ENCODE data around the gene APOA5.
"Not testable (repeated sequence)": the region's sequence is repeated elsewhere in the genome, so short reads cannot be mapped to it uniquely, and the experiment has no call there.

APOA5 gene

DNA sequence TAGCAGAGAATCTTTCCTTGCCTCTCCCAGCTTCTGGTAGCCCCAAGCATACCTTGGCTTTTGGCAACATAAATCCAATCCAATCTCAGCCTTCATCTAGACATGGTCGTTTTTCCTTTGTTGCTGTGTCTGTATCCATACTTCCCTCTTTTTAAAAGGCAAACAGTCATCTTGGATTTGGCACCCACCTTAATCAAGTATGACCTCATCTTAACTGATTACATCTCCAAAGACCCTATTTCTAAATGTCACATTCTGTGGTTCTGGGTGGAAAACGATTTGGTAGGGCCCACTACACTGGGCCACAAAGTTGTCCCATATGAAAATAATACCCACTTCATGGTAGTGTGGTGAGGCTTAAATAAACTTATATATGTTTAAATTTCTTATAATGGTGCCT, 19.7 kb downstream of the APOA5 start:
- Histone ChIP-seq H3K4me3 (ENCODE audit: low read depth, low read length) (peak overlapping the region; percentile 94), H3K36me3 (peaks cover 37% of the 10 kb centered on the region), H3K27ac (peak overlapping the region; percentile 98), H3K27me3 (ENCODE audit: insufficient read depth, low read depth, severe bottlenecking) (no peaks in the 10 kb centered on the region), H3K9me3 (ENCODE audit: severe bottlenecking) (no peaks in the 10 kb centered on the region)
- TF ChIP-seq, protein P1, sequence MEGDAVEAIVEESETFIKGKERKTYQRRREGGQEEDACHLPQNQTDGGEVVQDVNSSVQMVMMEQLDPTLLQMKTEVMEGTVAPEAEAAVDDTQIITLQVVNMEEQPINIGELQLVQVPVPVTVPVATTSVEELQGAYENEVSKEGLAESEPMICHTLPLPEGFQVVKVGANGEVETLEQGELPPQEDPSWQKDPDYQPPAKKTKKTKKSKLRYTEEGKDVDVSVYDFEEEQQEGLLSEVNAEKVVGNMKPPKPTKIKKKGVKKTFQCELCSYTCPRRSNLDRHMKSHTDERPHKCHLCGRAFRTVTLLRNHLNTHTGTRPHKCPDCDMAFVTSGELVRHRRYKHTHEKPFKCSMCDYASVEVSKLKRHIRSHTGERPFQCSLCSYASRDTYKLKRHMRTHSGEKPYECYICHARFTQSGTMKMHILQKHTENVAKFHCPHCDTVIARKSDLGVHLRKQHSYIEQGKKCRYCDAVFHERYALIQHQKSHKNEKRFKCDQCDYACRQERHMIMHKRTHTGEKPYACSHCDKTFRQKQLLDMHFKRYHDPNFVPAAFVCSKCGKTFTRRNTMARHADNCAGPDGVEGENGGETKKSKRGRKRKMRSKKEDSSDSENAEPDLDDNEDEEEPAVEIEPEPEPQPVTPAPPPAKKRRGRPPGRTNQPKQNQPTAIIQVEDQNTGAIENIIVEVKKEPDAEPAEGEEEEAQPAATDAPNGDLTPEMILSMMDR (IDR thresholded peaks at IDR 0.05; ENCODE audit: low read depth, low read length) = no peak
- DNase-seq = no peak

DNA sequence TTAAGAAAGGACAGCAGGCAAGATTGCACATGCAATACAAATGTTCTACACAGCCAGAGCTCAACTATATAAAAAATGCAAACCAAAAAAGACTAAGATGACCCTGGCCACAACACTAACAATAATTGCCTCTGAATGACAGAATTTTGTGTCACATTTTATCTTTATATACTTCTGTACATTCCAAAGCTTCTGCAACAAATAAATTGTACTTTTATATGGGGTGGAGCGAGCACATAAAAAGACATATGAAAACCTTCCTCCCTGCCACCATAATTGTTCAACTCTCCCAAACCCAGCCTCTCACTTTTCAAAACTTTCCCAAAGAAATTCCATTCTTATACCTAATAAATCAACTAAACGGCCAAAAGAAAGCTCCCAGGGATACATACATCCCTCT, 29.5 kb downstream of the APOA5 start:
- TF ChIP-seq, protein P1 (IDR thresholded peaks at IDR 0.05; ENCODE audit: low read depth, low read length) = no peak
- Histone ChIP-seq H3K4me3 (ENCODE audit: low read depth, low read length) (no peak overlapping the region), H3K27me3 (ENCODE audit: insufficient read depth, low read depth, severe bottlenecking) (no peaks in the 10 kb centered on the region), H3K36me3 (peaks cover 90% of the 10 kb centered on the region), H3K27ac (no peak overlapping the region), H3K9me3 (ENCODE audit: severe bottlenecking) (no peaks in the 10 kb centered on the region)
- no peak for DNase-seq

DNA sequence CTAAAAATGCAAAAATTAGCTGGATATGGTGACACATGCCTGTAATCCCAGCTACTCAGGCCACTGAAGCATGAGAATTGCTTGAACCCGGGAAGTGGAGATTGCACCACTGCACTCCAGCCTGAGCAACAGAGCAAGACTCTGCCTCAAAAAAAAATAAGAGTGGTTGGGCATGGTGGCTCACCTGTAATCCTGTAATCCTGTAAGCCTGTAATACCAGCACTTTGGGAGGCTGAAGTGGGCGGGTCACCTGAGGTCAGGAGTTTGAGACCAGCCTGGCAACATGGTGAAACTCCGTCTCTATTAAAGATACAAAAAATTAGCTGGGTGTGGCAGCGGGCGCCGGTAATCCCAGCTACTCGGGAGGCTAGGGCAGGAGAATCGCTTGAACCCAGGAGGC, 35.6 kb downstream of the APOA5 start:
- not testable (repeated sequence) for H3K9me3 ChIP-seq (ENCODE audit: severe bottlenecking); H3K27me3 ChIP-seq (ENCODE audit: insufficient read depth, low read depth, severe bottlenecking); H3K27ac ChIP-seq; H3K4me3 ChIP-seq (ENCODE audit: low read depth, low read length)
- H3K36me3 ChIP-seq = peaks cover 88% of the 10 kb centered on the region
- DNase-seq = peak; percentile 67

DNA sequence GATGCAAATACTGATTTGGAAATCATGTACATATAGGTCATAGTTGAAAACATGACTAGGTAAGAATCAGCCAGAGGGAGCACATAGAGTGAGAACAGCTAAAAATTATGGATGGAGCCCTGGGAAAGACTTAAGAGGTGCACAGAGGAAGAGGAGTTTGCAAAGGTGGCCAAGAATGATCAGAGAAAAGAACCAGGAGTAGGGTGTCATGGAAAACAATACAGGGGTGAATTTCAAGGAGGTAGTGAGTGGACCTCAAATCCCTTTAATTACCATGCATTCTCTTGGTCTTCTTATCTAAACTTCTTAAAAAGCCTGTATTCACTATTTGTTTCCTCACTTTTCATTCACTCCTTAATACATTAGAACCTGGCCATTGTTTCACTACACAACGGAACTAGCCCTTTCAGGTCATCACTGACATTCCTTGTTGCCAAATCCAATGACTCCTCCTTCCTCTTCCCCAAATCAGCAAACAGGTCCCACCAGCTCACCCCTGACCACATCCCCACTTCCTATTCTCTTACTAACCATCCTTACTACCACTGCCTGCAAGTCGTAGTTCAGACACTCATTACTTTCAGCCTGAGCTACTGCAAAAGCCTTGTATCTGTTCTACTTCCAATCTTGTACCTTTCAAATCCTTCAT, 41.5 kb downstream of the APOA5 start:
- DNase-seq = no peak
- H3K27ac ChIP-seq = no peak overlapping the region
- no peak overlapping the region for H3K4me3 ChIP-seq (ENCODE audit: low read depth, low read length)
- no peaks in the 10 kb centered on the region for H3K9me3 ChIP-seq (ENCODE audit: severe bottlenecking)
- H3K27me3 ChIP-seq (ENCODE audit: insufficient read depth, low read depth, severe bottlenecking) = no peaks in the 10 kb centered on the region
- H3K36me3 ChIP-seq = peaks cover 89% of the 10 kb centered on the region
- TF ChIP-seq, protein P1 (IDR thresholded peaks at IDR 0.05; ENCODE audit: low read depth, low read length) = no peak

DNA sequence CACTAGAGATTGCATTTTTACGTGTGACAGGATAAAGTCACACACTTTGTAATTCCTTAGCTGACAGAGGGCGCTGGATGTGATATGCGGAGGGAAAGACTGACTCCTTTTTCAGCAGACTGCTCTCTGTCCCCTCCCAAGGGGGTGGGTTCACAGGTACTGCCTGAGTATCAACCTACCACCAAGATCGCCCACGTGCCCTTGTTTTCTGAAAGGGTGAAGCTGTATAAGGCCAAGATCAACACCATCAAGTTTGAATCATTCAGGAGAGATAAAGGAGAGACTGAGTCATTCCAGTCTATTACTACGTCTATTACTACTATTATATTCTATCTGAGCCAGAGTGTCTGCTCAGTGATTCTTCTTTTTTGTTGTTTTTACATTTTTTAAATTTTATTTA, 49.6 kb downstream of the APOA5 start:
- H3K36me3 ChIP-seq = peaks cover 18% of the 10 kb centered on the region
- no peak for DNase-seq
- TF ChIP-seq, protein P1 (IDR thresholded peaks at IDR 0.05; ENCODE audit: low read depth, low read length) = no peak
- no peaks in the 10 kb centered on the region for H3K27me3 ChIP-seq (ENCODE audit: insufficient read depth, low read depth, severe bottlenecking)
- no peaks in the 10 kb centered on the region for H3K9me3 ChIP-seq (ENCODE audit: severe bottlenecking)
- no peak overlapping the region for H3K27ac ChIP-seq
- no peak overlapping the region for H3K4me3 ChIP-seq (ENCODE audit: low read depth, low read length)

DNA sequence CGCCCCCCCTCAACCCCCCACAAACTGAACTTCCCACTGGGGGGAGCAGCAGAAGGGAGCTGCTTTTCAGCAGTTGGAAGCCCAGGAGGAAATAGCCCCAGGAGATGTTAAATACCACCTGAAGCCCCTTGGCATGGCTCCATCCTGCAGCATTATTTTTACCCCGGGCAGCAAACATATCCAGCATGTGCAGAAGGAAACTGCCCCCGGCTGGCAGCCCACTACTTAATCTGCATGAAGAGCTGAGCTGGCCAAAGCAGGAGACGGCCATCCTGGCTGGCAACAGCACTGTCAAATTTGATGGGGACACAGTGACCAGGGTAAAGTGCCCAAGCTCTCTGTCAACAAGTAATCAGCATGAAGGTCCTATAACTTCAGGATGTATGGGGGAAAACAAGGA, 50.9 kb downstream of the APOA5 start:
- H3K9me3 ChIP-seq (ENCODE audit: severe bottlenecking) = no peaks in the 10 kb centered on the region
- no peak overlapping the region for H3K27ac ChIP-seq
- DNase-seq = no peak
- H3K36me3 ChIP-seq = peaks cover 6% of the 10 kb centered on the region
- no peaks in the 10 kb centered on the region for H3K27me3 ChIP-seq (ENCODE audit: insufficient read depth, low read depth, severe bottlenecking)
- H3K4me3 ChIP-seq (ENCODE audit: low read depth, low read length) = no peak overlapping the region
- TF ChIP-seq, protein P1 (IDR thresholded peaks at IDR 0.05; ENCODE audit: low read depth, low read length) = no peak
